SK-N-MC (cell line): ENCODE data around the gene NBPF11.
"Not testable (repeated sequence)": the region's sequence is repeated elsewhere in the genome, so short reads cannot be mapped to it uniquely, and the experiment has no call there.

Source experiments
- DNase-seq: peaks from one replicate; pipeline ENCODE4 v3.0.0-alpha.2; 2011; ENCODE audit warnings: low read depth, low spot score
- H3K27ac ChIP-seq: fragments of 200-600 bp; sonication (generic); 2 replicates; pipeline ENCODE4 v1.5.1; 2016; ENCODE audit warnings: mixed run types
- H3K36me3 ChIP-seq: fragments of 200-600 bp; sonication (generic); 2 replicates; pipeline ENCODE4 v1.6.1; 2017; ENCODE audit warnings: antibody characterized with exemption, low read length, mixed read lengths; ENCODE audit not compliant: insufficient read depth
- H3K4me3 ChIP-seq: fragments of 200-600 bp; sonication (generic); 2 replicates; pipeline ENCODE4 v1.5.1; 2016
- H3K9ac ChIP-seq: fragments of 200-600 bp; sonication (generic); 2 replicates; pipeline ENCODE4 v1.8.0; 2017; ENCODE audit warnings: mixed run types, mixed read lengths; ENCODE audit not compliant: insufficient read length
- H3K9me3 ChIP-seq: fragments of 200-600 bp; sonication (generic); 2 replicates; pipeline ENCODE4 v1.6.1; 2017; ENCODE audit warnings: low read depth, mild to moderate bottlenecking, antibody characterized with exemption, low read length, moderate library complexity, mixed read lengths

NBPF11 gene

DNA sequence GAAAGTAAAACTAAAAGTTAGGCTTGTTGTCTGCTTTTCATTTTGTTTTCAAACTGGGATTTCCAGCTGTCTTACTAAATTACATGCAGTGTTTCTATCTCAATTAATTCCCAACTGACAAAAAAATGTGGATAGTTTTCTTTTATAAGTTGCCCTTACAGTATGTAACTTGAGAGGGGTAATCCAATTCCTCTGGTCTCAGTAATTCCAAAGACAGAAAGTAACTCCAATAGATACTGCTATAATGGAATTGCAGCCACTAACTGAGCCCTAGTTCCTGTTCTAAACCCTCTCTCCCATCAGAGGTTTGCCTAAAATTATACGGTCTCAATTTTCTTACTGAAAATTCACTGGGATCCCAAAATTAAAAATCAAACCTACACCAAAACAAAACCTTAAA, 83.5 kb downstream of the NBPF11 start:
- not testable (repeated sequence) for H3K27ac ChIP-seq, DNase-seq, H3K9ac ChIP-seq, H3K9me3 ChIP-seq, H3K4me3 ChIP-seq, H3K36me3 ChIP-seq

DNA sequence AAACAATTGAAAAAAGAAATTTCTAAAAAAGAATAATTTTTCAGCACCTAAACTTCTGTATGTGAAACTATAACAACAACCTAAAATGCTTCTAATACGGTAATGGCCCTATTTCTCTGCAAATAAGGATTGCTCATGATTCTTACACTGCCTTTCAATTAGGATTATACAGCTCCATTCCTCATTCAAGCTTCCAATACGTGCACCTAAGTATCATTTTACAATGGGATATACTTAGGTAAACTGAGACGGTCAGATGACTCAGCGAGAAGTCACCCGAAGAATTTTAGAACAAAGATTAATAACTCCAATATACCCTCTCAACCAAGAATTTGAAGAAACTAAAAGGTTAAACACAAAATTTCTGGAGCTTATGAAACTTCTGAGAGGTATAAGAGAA, 83.9 kb downstream of the NBPF11 start:
- not testable (repeated sequence) for H3K9me3 ChIP-seq, H3K27ac ChIP-seq

GRCh38 chr1:148060294-148060701, 91.8 kb downstream of the NBPF11 start:
- not testable (repeated sequence) for H3K27ac ChIP-seq, H3K36me3 ChIP-seq, H3K9ac ChIP-seq, DNase-seq, H3K4me3 ChIP-seq, H3K9me3 ChIP-seq

More for the DNA sequence above, 83.9 kb downstream of the NBPF11 start:
- H3K36me3 ChIP-seq, H3K4me3 ChIP-seq, DNase-seq, H3K9ac ChIP-seq: not testable (repeated sequence)

DNA sequence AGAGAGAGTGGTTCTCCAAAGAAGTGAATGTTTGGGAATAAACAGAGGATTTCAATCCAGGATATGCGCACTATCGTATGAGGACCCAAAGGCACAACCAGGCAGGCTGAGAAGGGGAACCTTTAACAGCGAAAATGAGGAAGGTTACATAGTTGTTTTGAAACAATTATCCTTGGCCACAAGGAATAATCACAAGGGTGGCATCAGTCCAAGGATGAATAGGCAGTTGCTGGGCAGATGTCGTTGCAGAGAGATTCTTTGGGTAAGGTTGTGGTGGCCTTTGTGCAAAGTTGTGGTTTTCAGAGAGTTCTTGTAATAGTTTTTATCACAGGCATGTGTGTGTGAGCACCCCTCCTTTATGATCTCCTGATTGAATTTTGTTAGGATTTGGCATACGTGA, 94.7 kb downstream of the NBPF11 start:
- H3K27ac ChIP-seq, H3K9me3 ChIP-seq, H3K4me3 ChIP-seq, H3K36me3 ChIP-seq, H3K9ac ChIP-seq, DNase-seq: not testable (repeated sequence)
